T follicular helper cell (primary cell): ENCODE results near the gene TNFRSF21.

Experiments
- DNase-seq: peaks from one replicate; pipeline ENCODE4 v3.0.0-alpha.2; 2020; ENCODE audit warnings: low read depth

TNFRSF21 gene

GRCh38 chr6:47221565-47221964 lies 88.1 kb downstream of the TNFRSF21 start:
- DNase-seq: no peak

DNA sequence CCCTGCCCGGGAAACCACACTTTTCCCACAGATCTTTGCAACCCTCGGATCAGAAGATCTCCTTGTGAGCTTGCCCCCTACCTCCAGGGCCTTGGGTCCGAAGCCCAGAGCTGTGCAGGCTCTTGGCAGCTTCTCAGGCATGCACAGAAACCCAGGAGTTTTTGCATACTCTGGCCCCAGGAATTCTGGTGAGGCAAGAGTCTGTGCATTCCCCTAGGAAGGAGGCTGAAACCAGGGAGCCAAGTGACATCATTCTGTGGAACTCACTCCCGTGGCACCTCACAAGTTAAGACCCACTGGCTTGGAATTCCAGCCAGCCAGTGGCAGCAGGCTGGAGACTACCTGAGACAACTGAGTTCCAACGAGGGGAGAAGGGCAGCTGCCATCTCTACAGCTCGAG lies 100.1 kb downstream of the TNFRSF21 start:
- no peak for DNase-seq

DNA sequence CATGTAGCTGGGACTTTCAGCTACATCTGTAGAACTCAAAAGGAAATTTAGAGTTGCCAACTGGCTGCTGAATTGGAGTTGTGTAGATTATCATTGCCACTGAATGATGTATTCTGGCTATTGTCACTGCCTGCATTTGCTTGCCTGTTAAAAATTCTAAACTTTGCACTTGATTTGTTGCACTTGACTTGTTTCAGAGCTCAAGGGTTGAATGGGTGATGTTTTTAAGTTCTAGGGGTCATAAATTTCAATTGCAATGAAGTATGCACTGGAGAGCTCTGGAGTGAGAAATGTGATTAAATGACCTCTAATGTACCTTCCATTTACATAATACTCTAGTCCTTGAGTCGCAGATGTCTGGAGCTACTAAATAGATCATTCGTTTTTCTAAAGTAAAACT lies 102.4 kb downstream of the TNFRSF21 start:
- DNase-seq: no peak

DNA sequence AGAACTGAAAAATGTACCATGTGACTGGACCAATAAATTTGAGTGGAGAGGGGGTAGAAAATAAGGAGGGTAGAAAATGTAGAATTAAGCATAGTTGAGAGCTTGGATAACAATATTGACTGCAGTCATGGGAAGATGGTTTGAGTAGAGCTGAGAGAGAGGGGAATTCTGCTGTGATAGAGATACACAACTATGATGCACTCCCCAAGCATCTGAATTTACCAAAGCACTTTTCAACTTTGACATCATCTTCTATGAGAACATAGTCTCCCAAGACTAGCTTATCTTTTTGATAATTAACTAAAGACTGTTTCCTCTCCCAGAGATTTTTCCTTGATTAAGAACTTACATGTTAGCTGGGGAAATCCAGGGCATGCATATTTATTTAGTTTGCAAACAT lies 103.1 kb downstream of the TNFRSF21 start:
- no peak for DNase-seq

GRCh38 chr6:47203938-47204611 lies 105.6 kb downstream of the TNFRSF21 start:
- no peak for DNase-seq

GRCh38 chr6:47203266-47203937 lies 106.3 kb downstream of the TNFRSF21 start:
- DNase-seq: no peak

DNA sequence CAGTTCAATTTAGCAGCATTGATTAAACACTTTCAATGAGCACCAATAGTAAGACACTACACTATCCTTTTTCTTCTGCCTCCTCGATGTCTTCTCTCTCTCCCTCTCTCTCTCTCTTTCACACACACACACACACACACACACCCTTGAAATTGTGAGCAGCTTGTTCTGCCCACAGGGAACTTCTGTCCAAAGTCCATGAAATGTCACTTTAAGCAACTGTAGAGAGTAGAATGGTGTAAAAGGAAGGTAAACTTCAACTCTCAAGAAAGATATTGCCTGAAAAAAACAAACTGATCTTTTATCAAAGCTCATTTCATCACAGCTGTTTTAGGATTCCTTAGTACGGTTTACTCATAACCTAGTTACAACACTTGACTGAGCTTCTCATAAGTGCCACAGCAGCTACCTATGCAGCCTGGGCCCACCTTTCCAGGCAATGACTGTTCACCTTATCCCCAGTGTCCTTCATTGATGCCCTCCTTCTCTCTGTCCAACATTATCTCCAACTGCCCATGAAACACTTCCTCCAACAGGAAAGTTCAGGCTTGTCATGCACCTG lies 107.0 kb downstream of the TNFRSF21 start:
- no peak for DNase-seq

- no peak for DNase-seq
Measured at GRCh38 chr6:47200536-47201334, 109.0 kb downstream of the TNFRSF21 start.

DNA sequence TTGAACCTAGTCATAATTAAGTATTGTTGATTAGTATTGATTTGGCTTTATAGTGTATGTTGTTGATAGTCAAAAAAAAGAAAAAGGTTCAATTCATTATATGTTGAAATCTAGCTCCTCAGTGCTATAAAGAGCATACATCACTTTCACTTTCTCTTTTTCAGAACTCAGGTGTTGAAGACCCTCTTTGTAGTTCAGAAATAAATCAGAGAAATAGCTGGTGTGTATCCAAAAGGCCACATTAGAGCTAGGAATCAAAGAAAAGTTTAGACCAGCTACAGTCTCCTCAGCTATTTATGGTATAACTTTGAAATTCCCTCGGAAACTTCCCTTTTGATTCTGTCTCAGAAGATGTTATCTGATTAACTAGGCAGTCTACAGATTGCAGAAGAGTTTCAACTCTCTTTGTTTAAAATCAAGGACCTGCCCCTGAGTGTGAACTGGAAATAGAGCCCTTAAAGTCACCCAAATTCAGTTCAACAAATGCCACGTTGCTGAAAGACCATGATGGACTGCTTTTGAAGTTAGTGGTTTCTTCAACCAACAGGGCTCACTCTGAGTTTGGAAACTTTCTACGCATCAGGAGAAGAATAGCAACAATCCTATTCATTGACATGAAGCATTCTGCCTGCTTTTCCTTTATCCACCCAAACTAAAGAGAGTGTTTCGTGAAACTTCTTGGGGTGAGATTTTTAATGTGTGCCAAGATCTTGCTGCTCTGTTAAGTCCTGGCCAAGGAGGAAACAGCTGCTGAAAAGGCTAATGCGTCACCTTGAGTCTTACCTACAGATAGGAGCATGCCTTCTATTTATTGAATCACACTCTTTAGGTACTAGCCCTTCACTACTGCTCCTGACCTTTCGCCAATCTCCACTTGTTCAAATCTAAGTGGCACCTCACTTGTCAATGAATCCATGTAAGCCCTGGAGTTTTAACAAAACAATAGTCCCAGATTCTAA lies 111.7 kb downstream of the TNFRSF21 start:
- no peak for DNase-seq

- DNase-seq: no peak
Measured at GRCh38 chr6:47196113-47196512, 113.6 kb downstream of the TNFRSF21 start.

GRCh38 chr6:47195011-47195650 lies 114.6 kb downstream of the TNFRSF21 start:
- DNase-seq: no peak

DNA sequence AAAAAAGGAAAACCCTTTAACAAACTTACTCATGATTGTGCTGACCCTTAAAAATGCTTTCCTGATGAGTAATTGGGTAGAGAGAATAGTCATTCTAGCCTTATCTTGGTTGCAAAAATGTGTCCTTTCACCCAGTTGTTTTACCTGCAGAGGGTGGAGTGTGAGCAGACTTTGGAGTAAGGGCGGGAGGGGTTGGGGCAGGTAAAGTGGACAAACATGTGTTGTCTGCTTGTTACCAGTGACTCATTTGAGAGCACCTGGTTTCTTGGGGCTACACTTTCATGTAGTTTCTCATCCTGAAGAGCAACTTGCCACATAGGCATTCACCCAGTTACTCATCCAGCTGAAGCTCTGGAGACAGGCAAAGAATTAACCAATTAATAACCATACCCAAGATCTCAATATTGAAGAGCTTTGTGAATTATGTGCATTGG lies 121.1 kb downstream of the TNFRSF21 start:
- no peak for DNase-seq

DNA sequence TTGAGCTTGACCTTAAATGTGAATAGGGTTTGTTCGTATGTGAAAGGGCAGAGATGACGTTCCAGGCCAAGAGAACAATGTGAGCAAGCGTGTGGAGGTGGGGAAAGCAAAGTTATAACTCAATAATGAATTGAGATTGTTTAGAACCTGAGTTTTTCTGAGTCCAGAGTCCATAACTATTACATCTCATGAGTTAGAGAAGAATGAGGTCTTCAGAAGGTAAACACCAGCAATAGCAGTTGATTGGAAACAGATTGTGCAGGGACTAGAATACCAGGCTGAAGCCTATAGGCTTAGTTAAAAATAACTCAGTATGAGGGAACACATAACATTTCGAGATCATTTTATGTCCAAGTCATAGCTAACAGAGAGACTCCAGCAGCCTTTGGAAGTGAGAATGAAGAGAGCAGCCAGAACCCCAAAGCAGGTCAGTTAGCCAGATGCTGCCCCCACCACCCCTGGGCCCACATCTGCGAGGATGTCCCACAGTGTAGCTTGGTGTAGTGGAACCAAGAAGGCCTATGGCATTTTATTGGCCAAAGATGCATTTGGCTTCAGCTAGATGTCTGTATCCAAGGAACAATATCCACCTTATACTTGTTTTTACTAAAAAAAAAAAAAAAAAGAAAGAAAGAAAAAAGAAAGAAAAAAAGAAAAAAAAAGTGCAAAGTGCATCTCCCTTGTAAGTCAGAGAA lies 121.7 kb downstream of the TNFRSF21 start:
- no peak for DNase-seq

DNA sequence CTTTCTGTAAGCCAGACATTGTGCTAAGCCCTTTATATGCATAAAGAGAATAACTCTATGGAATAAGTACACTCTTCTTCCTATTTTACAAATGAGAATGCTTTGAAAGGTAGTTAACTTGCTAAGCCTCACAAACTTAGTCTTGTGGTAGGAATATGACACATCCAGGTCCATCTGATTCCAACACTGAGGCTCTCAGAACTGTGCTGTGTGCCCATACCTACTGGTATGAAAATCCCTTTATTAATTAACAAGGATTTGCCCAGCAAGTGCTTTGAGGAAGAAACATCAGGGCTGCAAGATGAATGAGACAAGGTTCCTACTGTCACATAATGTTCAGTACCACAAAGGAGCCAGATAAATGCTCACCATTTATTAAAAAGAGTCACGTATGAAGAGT lies 122.6 kb downstream of the TNFRSF21 start:
- DNase-seq: no peak

- DNase-seq: no peak
Measured at GRCh38 chr6:47182291-47182957, 127.3 kb downstream of the TNFRSF21 start.

- no peak for DNase-seq
Measured at GRCh38 chr6:47181681-47182080, 128.0 kb downstream of the TNFRSF21 start.
